Measurements from ENCODE around the gene CRYBG1.

The CRYBG1 gene

DNA sequence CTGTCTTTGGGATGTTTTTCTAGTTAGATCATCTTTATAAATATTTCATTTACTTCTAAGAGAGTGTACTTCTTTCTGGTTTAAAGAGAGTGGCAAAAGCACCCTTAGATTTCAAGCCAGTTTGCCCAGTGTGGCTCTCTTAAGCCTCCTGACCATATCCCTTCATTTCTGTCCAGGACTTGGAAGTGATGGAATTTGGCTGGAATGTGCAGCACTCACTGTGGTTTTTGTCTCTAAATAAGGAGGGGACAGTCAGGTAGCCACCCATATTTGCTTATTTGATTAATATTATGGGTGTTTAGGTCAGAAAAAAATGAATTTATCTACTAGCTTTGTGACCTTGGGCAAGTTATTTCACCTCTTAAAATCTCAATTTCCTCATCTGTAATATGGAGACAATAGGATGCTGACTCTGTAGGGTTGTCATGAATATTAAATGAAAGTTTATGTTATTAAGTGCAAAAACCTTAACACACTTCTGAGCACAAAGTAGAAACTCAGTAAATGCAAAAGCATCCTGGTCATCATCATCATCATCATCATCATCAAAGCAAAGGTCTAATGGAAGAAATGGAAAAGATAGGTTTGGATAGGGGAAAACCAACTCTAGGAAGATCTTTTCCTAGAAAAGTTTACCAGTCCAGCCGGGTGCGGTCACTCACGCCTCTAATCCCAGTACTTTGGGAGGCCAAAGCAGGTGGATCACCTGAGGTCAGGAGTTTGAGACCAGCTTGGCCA, 3.1 kb downstream of the CRYBG1 start:
- DNase-seq (ENCODE audit: low read depth in 1 of 2, low spot score in 1 of 2) = no peak

GRCh38 chr6:106369739-106370138, 9.2 kb downstream of the CRYBG1 start:
- Histone ChIP-seq H3K27ac (replicated peaks) (no peak overlapping the region), H3K4me3 (replicated peaks; ENCODE audit: insufficient read depth, low read length) (no peak overlapping the region), H3K27me3 (ENCODE audit: insufficient read depth, poor library complexity, severe bottlenecking) (no peaks in the 10 kb centered on the region)
- no peak for DNase-seq (ENCODE audit: low read depth in 1 of 2, low spot score in 1 of 2)
- no peak for TF ChIP-seq POLR2AphosphoS5 (IDR thresholded peaks at IDR 0.05; ENCODE audit: low read depth)
- TF ChIP-seq CTCF (IDR thresholded peaks at IDR 0.05; ENCODE audit: insufficient read depth, low read length) = no peak
- no peak for TF ChIP-seq REST (IDR thresholded peaks at IDR 0.05; ENCODE audit: insufficient replicate concordance, low read depth)
- TF ChIP-seq GABPA (IDR thresholded peaks at IDR 0.05; ENCODE audit: low read depth) = no peak
- TF ChIP-seq SPI1 (IDR thresholded peaks at IDR 0.05; ENCODE audit: borderline replicate concordance, low read depth) = no peak

More for the DNA sequence above, 3.1 kb downstream of the CRYBG1 start:
- no peaks in the 10 kb centered on the region for H3K27me3 ChIP-seq (ENCODE audit: insufficient read depth, poor library complexity, severe bottlenecking)
- TF ChIP-seq POLR2AphosphoS5 (IDR thresholded peaks at IDR 0.05; ENCODE audit: low read depth) (no peak), REST (IDR thresholded peaks at IDR 0.05; ENCODE audit: insufficient replicate concordance, low read depth) (no peak)
- H3K27ac ChIP-seq (replicated peaks) = no peak overlapping the region
- H3K4me3 ChIP-seq (replicated peaks; ENCODE audit: insufficient read depth, low read length) = no peak overlapping the region

- TF ChIP-seq POLR2AphosphoS5 (IDR thresholded peaks at IDR 0.05; ENCODE audit: low read depth) = no peak
- TF ChIP-seq REST (IDR thresholded peaks at IDR 0.05; ENCODE audit: insufficient replicate concordance, low read depth) = no peak
- TF ChIP-seq SPI1 (IDR thresholded peaks at IDR 0.05; ENCODE audit: borderline replicate concordance, low read depth) = no peak
- no peak for TF ChIP-seq GABPA (IDR thresholded peaks at IDR 0.05; ENCODE audit: low read depth)
- TF ChIP-seq CTCF (IDR thresholded peaks at IDR 0.05; ENCODE audit: insufficient read depth, low read length) = no peak
- no peak overlapping the region for H3K27ac ChIP-seq (replicated peaks)
- DNase-seq (ENCODE audit: low read depth in 1 of 2, low spot score in 1 of 2) = no peak
- H3K4me3 ChIP-seq (replicated peaks; ENCODE audit: insufficient read depth, low read length) = no peak overlapping the region
- no peaks in the 10 kb centered on the region for H3K27me3 ChIP-seq (ENCODE audit: insufficient read depth, poor library complexity, severe bottlenecking)
Measured at GRCh38 chr6:106370639-106371038, 10.1 kb downstream of the CRYBG1 start.
